Measurements from ENCODE around the gene IGFBP5.

Gene IGFBP5

DNA sequence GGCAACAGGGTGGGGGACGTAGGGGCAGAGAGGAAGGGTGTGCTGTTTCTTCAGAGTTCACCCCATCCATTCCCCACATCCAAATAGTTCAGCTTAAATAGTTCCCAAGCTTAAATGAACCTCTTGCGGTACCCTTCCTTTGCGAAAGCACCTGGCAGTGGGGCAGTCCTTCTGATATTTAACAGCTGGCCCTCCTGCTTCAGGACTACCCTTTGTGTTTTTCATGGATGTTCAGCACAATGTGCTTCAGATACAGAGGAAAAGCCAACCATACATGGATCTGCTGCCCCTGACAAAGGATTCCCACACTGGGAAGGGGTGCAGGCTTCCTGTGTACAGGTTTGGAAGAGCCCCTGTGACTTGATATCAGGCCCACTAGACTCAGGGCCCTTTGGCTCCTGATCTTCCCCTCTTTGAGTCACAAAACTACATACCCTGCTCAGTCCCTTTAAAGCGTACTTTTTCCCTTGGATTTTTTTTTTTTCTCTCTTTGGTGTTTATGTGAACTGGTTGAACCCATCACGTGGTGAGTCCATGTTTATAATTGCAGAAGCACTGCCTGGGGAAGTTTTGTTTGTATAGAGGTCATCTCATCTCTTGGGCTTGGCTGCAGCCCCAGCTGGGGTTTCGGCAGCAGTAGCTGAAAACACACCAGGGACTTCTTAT lies 45.3 kb upstream of the IGFBP5 start:
- TF ChIP-seq, protein P1, sequence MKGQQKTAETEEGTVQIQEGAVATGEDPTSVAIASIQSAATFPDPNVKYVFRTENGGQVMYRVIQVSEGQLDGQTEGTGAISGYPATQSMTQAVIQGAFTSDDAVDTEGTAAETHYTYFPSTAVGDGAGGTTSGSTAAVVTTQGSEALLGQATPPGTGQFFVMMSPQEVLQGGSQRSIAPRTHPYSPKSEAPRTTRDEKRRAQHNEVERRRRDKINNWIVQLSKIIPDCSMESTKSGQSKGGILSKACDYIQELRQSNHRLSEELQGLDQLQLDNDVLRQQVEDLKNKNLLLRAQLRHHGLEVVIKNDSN (IDR thresholded peaks at IDR 0.05) = no peak
- no peak for TF ChIP-seq NFIC (IDR thresholded peaks at IDR 0.05)

DNA sequence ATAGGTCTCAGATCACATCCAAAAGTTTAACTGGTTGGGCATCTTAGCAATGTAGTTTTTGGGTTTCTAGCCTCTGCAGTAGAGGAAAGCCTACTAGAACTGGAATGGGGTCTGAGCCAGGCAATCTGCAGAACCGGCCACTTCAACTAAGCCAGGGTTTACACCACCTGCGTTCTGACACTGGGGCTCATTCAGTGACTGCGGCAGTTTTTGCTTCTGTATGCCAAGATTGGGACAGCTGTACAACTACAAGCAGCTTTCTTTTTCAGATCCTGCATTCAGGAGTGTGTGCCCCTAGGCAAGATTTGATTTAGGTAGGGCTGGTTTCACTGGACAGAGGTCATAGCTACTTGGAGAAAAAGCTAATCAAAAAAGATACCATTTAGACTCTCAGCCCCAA lies 43.7 kb upstream of the IGFBP5 start:
- TF ChIP-seq, protein P2, sequence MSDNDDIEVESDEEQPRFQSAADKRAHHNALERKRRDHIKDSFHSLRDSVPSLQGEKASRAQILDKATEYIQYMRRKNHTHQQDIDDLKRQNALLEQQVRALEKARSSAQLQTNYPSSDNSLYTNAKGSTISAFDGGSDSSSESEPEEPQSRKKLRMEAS (IDR thresholded peaks at IDR 0.05) = no peak
- TF ChIP-seq, protein P3, sequence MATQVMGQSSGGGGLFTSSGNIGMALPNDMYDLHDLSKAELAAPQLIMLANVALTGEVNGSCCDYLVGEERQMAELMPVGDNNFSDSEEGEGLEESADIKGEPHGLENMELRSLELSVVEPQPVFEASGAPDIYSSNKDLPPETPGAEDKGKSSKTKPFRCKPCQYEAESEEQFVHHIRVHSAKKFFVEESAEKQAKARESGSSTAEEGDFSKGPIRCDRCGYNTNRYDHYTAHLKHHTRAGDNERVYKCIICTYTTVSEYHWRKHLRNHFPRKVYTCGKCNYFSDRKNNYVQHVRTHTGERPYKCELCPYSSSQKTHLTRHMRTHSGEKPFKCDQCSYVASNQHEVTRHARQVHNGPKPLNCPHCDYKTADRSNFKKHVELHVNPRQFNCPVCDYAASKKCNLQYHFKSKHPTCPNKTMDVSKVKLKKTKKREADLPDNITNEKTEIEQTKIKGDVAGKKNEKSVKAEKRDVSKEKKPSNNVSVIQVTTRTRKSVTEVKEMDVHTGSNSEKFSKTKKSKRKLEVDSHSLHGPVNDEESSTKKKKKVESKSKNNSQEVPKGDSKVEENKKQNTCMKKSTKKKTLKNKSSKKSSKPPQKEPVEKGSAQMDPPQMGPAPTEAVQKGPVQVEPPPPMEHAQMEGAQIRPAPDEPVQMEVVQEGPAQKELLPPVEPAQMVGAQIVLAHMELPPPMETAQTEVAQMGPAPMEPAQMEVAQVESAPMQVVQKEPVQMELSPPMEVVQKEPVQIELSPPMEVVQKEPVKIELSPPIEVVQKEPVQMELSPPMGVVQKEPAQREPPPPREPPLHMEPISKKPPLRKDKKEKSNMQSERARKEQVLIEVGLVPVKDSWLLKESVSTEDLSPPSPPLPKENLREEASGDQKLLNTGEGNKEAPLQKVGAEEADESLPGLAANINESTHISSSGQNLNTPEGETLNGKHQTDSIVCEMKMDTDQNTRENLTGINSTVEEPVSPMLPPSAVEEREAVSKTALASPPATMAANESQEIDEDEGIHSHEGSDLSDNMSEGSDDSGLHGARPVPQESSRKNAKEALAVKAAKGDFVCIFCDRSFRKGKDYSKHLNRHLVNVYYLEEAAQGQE (IDR thresholded peaks at IDR 0.05; ENCODE audit: low read depth) = no peak
- TF ChIP-seq RAD21 (IDR thresholded peaks at IDR 0.05; ENCODE audit: low read depth) = no peak
- TF ChIP-seq ZBTB7A (IDR thresholded peaks at IDR 0.05; ENCODE audit: low read depth) = no peak
- no peak for TF ChIP-seq FOXM1 (IDR thresholded peaks at IDR 0.05; ENCODE audit: borderline replicate concordance, low read depth)
- no peak for TF ChIP-seq TEAD4 (IDR thresholded peaks at IDR 0.05)
- no peak for TF ChIP-seq NFIC (IDR thresholded peaks at IDR 0.05)
- TF ChIP-seq CEBPB (IDR thresholded peaks at IDR 0.05) = no peak
- TF ChIP-seq CREB1 (IDR thresholded peaks at IDR 0.05; ENCODE audit: low read depth) = no peak
- no peak for TF ChIP-seq TCF12 (IDR thresholded peaks at IDR 0.05; ENCODE audit: low read depth)
- TF ChIP-seq YY1 (IDR thresholded peaks at IDR 0.05; ENCODE audit: low read depth) = no peak
- TF ChIP-seq EGR1 (IDR thresholded peaks at IDR 0.05) = no peak

DNA sequence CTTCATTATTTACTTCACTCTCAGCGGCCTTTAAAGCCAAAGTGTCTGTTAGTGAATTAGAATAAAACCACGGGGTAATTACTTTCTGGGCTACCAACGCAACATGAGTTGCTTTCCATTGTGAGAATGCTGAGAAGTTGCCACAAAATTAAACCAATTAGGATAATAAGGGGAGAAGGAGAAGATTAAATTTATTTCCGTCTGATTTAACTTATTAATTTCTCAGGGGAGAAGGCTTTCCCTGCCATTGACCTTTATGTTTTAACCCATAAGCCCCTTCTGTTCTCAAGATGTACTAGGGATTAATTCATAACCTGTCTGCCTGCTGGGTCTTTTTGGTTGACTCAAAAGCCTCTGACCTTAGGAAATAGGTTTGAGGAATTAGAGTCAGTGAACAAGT lies 42.3 kb upstream of the IGFBP5 start:
- TF ChIP-seq TCF12 (IDR thresholded peaks at IDR 0.05; ENCODE audit: low read depth) = no peak

DNA sequence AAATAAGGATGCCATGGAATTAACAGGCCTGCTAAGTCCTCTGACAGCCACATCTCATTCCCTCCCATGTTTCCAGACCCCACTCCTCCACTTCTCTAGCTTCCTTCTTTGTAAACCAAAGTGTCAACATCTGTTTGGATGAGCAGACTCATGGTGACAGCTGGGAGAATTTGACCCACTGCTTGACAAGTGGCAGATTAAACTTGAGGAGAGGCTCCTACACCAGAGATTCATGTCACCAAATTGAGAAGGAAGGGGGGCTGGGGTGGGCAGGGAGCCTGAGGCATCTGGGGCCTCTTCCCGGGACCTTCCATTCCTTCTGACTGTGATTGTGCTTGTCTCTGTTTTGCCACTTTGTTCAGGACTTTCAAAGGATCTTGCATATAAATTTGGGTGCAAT lies 41.0 kb upstream of the IGFBP5 start:
- TF ChIP-seq EP300 (IDR thresholded peaks at IDR 0.05; ENCODE audit: borderline replicate concordance) (no peak), YY1 (IDR thresholded peaks at IDR 0.05; ENCODE audit: low read depth) (no peak), NFIC (IDR thresholded peaks at IDR 0.05) (no peak)
- TF ChIP-seq, protein P3 (IDR thresholded peaks at IDR 0.05; ENCODE audit: low read depth) = no peak

DNA sequence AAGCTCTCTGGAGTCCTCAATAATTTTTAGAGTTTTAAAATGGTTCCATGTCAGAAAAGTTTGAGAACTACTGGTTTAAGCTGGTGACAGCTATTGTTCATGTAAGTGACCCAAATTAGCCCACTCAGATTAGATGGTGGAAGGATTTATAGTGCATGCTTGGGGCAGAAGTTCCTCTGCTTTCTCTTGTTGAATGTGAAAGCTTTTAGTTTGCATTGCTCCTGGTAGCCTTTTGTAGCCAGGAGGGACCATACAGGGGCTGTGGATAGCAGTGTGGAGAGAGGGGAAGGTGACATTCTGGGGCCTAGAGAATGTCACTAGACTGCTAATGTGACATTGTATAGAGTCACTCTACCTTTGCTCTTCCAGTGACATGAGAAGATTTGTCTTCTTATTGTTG lies 40.3 kb upstream of the IGFBP5 start:
- TF ChIP-seq, protein P3 (IDR thresholded peaks at IDR 0.05; ENCODE audit: low read depth) = no peak
- TF ChIP-seq NFIC (IDR thresholded peaks at IDR 0.05) (no peak), TEAD4 (IDR thresholded peaks at IDR 0.05) (no peak), TCF12 (IDR thresholded peaks at IDR 0.05; ENCODE audit: low read depth) (no peak), YY1 (IDR thresholded peaks at IDR 0.05; ENCODE audit: low read depth) (no peak)

DNA sequence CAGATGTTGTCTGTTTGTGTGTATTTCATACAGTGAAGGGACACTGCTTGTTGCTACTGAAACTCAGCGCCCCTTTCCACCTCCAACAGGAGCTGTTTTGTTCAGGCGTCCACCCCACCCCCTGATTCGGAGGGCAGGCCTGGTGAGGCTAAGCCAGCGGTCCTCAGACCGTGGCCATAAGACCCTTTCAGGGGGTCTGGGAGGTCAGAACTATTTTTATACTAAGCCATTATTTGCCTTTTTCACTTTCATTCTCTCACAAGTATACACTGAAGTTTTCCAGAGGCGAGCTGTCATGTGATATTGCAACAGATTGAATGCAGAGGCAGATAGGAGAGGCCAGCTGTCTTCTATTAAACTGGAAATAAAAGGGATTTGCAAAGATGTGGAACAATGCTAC lies 39.7 kb upstream of the IGFBP5 start:
- TF ChIP-seq FOXM1 (IDR thresholded peaks at IDR 0.05; ENCODE audit: borderline replicate concordance, low read depth) (no peak), EP300 (IDR thresholded peaks at IDR 0.05; ENCODE audit: borderline replicate concordance) (no peak), NFIC (IDR thresholded peaks at IDR 0.05) (no peak), TAF1 (IDR thresholded peaks at IDR 0.05; ENCODE audit: low read depth) (no peak), YY1 (IDR thresholded peaks at IDR 0.05; ENCODE audit: low read depth) (no peak), TCF12 (IDR thresholded peaks at IDR 0.05; ENCODE audit: low read depth) (no peak), CREB1 (IDR thresholded peaks at IDR 0.05; ENCODE audit: low read depth) (no peak)
- TF ChIP-seq, protein P1 (IDR thresholded peaks at IDR 0.05) = no peak
